WTC11 (cell line): ENCODE results near the gene AKTIP. TPM values are rescaled to one million over a fixed set of nuclear protein-coding genes. Genes with fewer than 3 reads are reported as not detected.

Experiments
- ATAC-seq: fragments of 200-7000 bp; cut with Tn5 transposase; 2 replicates; pipeline ENCODE4 v1.10.0; 2021; ENCODE audit warnings: mild to moderate bottlenecking, moderate library complexity
- CTCF ChIA-PET: fragments of 300-600 bp; sonication (Branson Sonifier 250); formaldehyde crosslinking; loops from one replicate; lab custom pipeline; 2021; ENCODE audit warnings: antibody characterized with exemption; lab: Charles Lee
- POLR2A ChIA-PET: fragments of 350-600 bp; sonication (Branson Sonifier 250); formaldehyde crosslinking; loops from one replicate; lab custom pipeline; 2021; ENCODE audit warnings: antibody characterized with exemption; lab: Charles Lee
- DNase-seq: peaks from one replicate; pipeline ENCODE4 v3.0.0; 2021; ENCODE audit warnings: low spot score
- H3K27ac Mint-ChIP-seq: 2 replicates; pipeline ENCODE4 v1.8.0; 2021; ENCODE audit warnings: mixed read lengths
- H3K27me3 Mint-ChIP-seq: 2 replicates; pipeline ENCODE4 v1.8.0; 2021; ENCODE audit warnings: low read depth, mild to moderate bottlenecking, moderate library complexity, mixed read lengths
- H3K36me3 Mint-ChIP-seq: 2 replicates; pipeline ENCODE4 v1.8.0; 2021; ENCODE audit warnings: mixed read lengths
- H3K4me1 Mint-ChIP-seq: 2 replicates; pipeline ENCODE4 v1.8.0; 2022; ENCODE audit warnings: mixed read lengths
- H3K4me3 Mint-ChIP-seq: 2 replicates; pipeline ENCODE4 v1.8.0; 2021; ENCODE audit warnings: mild to moderate bottlenecking, moderate library complexity, mixed read lengths
- H3K9me3 Mint-ChIP-seq: 2 replicates; pipeline ENCODE4 v1.8.0; 2021; ENCODE audit warnings: mixed read lengths
- CBFB ChIP-seq: sonication (generic); formaldehyde crosslinking; IDR thresholded peaks from 2 replicates; pipeline ENCODE4 v1.8.1; 2022; ENCODE audit warnings: mild to moderate bottlenecking, low read depth, missing genetic modification reagents
- ESRRA ChIP-seq: sonication (generic); formaldehyde crosslinking; IDR thresholded peaks from 2 replicates; pipeline ENCODE4 v1.8.1; 2022; ENCODE audit warnings: mild to moderate bottlenecking, missing genetic modification reagents, borderline replicate concordance
- ETV6 ChIP-seq: sonication (generic); formaldehyde crosslinking; IDR thresholded peaks from 2 replicates; pipeline ENCODE4 v1.8.1; 2022; ENCODE audit warnings: mild to moderate bottlenecking, missing genetic modification reagents
- HMGA2 ChIP-seq: fragments of 250-450 bp; sonication (Bioruptor Pico); IDR thresholded peaks from 2 replicates; pipeline ENCODE4 v1.4.0; 2021; ENCODE audit warnings: mild to moderate bottlenecking, moderate library complexity
- JAZF1 ChIP-seq: fragments of 250-450 bp; sonication (Bioruptor Pico); IDR thresholded peaks from 2 replicates; pipeline ENCODE4 v1.9.0; 2021; ENCODE audit warnings: moderate library complexity, mild to moderate bottlenecking, inconsistent platforms
- NFATC4 ChIP-seq: fragments of 250-450 bp; sonication (Bioruptor Pico); IDR thresholded peaks from 2 replicates; pipeline ENCODE4 v1.9.0; 2021; ENCODE audit warnings: mild to moderate bottlenecking
- ZNF138 ChIP-seq: sonication (generic); formaldehyde crosslinking; conservative IDR thresholded peaks from 2 replicates; pipeline ENCODE4 v1.8.1; 2022; ENCODE audit warnings: mild to moderate bottlenecking, moderate library complexity, missing genetic modification reagents
- ZNF263 ChIP-seq: sonication (generic); formaldehyde crosslinking; IDR thresholded peaks from 2 replicates; pipeline ENCODE4 v1.8.1; 2022; ENCODE audit warnings: low read depth, mild to moderate bottlenecking, moderate library complexity, missing genetic modification reagents
- ZNF396 ChIP-seq: fragments of 250-450 bp; sonication (Bioruptor Pico); IDR thresholded peaks from 2 replicates; pipeline ENCODE4 v1.8.0; 2021; ENCODE audit warnings: mild to moderate bottlenecking, moderate library complexity, borderline replicate concordance
- total RNA-seq: library from RNA; stranded (reverse); gene quantifications from 3 replicates; pipeline ENCODE4 v1.2.3, GENCODE V29; 2021
- TF ChIP-seq, protein P1 (sequence below): fragments of 250-450 bp; sonication (Bioruptor Pico); conservative IDR thresholded peaks from 2 replicates; pipeline ENCODE4 v1.9.0; 2021; ENCODE audit warnings: mild to moderate bottlenecking
- TF ChIP-seq, protein P2 (sequence below): fragments of 250-450 bp; sonication (Bioruptor Pico); IDR thresholded peaks from 2 replicates; pipeline ENCODE4 v1.8.0; 2021; ENCODE audit warnings: mild to moderate bottlenecking
- TF ChIP-seq, protein P3 (sequence below): sonication (generic); formaldehyde crosslinking; IDR thresholded peaks from 2 replicates; pipeline ENCODE4 v1.8.0; 2023; ENCODE audit warnings: missing genetic modification reagents
- TF ChIP-seq, protein P4 (sequence below): sonication (generic); formaldehyde crosslinking; IDR thresholded peaks from 2 replicates; pipeline ENCODE4 v1.8.1; 2023; ENCODE audit warnings: mild to moderate bottlenecking, moderate library complexity, missing genetic modification reagents
- TF ChIP-seq, protein P5 (sequence below): sonication (generic); formaldehyde crosslinking; IDR thresholded peaks from 2 replicates; pipeline ENCODE4 v1.8.1; 2023; ENCODE audit warnings: mild to moderate bottlenecking, missing genetic modification reagents
- TF ChIP-seq, protein P6 (sequence below): fragments of 250-450 bp; sonication (Bioruptor Pico); IDR thresholded peaks from 2 replicates; pipeline ENCODE4 v1.9.0; 2021; ENCODE audit warnings: mild to moderate bottlenecking
- TF ChIP-seq, protein P7 (sequence below): sonication (generic); formaldehyde crosslinking; IDR thresholded peaks from 2 replicates; pipeline ENCODE4 v1.8.0; 2022; ENCODE audit warnings: mild to moderate bottlenecking, missing genetic modification reagents

The AKTIP gene
- total RNA-seq, 1 experiment from 2014 or later: 19.9 TPM

DNA sequence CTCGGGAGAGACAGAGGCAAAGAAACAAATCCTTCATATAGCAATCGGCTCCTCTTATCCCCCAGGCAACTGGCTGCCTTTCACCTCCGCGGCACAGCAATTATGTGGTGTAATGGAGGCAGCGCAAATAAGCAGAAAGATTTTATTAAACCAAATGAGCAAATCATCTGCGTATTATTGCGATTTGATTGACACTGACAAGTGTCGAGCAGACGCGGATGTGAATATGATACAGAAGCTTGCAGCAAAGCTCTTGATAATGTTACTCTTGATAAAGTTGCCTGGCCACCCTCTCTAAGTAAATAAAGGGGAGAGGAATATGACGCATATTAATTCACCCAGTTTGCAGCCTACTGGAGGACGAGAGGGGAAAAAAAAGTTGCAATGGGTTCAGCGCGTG, 26.5 kb upstream of the AKTIP start:
- no peak for ATAC-seq
- CTCF ChIA-PET: interaction anchor here (1.8 kb wide), 1 partner anchor 19 kb away, joined by 7 read pairs; no protein-coding TSS in a partner anchor
- POLR2A ChIA-PET: no interaction called here

More for the DNA sequence above, 26.5 kb upstream of the AKTIP start:
- H3K4me3 Mint-ChIP-seq: no peak overlapping the region
- H3K36me3 Mint-ChIP-seq: no peaks in the 10 kb centered on the region
- H3K4me1 Mint-ChIP-seq: no peaks in the 10 kb centered on the region
- TF ChIP-seq ZNF396: no peak
- TF ChIP-seq, protein P1, sequence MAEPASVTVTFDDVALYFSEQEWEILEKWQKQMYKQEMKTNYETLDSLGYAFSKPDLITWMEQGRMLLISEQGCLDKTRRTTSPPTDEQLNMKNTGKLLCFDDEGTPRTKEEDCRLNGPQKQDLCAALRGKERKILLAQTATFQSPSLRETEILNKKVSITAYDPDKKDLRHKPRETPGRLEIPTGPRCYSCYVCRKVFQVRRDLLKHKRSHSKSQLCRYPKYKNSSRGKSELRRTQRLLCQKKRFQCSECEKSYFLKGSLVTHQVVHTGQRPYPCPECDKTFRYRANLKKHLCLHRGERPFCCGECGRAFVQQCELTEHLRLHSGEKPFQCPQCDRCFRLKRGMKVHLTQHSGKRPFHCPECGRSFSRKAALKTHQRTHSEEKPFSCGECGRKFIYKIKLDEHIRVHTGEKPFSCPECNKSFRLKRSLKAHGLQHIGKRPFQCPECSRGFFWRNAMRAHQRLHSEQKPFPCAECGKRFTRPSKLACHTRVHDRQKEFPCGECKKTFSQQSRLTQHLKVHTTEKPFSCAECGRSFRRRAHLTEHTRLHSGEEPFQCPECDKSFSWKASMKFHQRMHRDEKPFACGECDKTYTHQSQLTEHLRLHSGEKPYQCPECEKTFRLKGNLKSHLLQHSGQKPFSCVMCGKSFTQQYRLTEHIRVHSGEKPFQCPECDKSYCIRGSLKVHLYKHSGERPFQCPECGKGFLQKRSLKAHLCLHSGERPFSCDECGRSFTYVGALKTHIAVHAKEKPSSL (CRISPR knock-in tag): no peak
- TF ChIP-seq JAZF1 (CRISPR knock-in tag): no peak
- TF ChIP-seq ETV6 (CRISPR knock-in tag): no peak
- TF ChIP-seq CBFB (CRISPR knock-in tag): no peak
- TF ChIP-seq, protein P2, sequence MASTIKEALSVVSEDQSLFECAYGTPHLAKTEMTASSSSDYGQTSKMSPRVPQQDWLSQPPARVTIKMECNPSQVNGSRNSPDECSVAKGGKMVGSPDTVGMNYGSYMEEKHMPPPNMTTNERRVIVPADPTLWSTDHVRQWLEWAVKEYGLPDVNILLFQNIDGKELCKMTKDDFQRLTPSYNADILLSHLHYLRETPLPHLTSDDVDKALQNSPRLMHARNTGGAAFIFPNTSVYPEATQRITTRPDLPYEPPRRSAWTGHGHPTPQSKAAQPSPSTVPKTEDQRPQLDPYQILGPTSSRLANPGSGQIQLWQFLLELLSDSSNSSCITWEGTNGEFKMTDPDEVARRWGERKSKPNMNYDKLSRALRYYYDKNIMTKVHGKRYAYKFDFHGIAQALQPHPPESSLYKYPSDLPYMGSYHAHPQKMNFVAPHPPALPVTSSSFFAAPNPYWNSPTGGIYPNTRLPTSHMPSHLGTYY (CRISPR knock-in tag): no peak
- TF ChIP-seq, protein P3, sequence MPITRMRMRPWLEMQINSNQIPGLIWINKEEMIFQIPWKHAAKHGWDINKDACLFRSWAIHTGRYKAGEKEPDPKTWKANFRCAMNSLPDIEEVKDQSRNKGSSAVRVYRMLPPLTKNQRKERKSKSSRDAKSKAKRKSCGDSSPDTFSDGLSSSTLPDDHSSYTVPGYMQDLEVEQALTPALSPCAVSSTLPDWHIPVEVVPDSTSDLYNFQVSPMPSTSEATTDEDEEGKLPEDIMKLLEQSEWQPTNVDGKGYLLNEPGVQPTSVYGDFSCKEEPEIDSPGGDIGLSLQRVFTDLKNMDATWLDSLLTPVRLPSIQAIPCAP: no peak
- TF ChIP-seq, protein P4, sequence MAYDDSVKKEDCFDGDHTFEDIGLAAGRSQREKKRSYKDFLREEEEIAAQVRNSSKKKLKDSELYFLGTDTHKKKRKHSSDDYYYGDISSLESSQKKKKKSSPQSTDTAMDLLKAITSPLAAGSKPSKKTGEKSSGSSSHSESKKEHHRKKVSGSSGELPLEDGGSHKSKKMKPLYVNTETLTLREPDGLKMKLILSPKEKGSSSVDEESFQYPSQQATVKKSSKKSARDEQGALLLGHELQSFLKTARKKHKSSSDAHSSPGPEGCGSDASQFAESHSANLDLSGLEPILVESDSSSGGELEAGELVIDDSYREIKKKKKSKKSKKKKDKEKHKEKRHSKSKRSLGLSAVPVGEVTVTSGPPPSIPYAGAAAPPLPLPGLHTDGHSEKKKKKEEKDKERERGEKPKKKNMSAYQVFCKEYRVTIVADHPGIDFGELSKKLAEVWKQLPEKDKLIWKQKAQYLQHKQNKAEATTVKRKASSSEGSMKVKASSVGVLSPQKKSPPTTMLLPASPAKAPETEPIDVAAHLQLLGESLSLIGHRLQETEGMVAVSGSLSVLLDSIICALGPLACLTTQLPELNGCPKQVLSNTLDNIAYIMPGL (CRISPR knock-in tag): no peak
- TF ChIP-seq, protein P5, sequence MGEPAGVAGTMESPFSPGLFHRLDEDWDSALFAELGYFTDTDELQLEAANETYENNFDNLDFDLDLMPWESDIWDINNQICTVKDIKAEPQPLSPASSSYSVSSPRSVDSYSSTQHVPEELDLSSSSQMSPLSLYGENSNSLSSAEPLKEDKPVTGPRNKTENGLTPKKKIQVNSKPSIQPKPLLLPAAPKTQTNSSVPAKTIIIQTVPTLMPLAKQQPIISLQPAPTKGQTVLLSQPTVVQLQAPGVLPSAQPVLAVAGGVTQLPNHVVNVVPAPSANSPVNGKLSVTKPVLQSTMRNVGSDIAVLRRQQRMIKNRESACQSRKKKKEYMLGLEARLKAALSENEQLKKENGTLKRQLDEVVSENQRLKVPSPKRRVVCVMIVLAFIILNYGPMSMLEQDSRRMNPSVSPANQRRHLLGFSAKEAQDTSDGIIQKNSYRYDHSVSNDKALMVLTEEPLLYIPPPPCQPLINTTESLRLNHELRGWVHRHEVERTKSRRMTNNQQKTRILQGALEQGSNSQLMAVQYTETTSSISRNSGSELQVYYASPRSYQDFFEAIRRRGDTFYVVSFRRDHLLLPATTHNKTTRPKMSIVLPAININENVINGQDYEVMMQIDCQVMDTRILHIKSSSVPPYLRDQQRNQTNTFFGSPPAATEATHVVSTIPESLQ (CRISPR knock-in tag): no peak
- TF ChIP-seq ESRRA (CRISPR knock-in tag): no peak
- TF ChIP-seq ZNF138: no peak
- TF ChIP-seq, protein P6, sequence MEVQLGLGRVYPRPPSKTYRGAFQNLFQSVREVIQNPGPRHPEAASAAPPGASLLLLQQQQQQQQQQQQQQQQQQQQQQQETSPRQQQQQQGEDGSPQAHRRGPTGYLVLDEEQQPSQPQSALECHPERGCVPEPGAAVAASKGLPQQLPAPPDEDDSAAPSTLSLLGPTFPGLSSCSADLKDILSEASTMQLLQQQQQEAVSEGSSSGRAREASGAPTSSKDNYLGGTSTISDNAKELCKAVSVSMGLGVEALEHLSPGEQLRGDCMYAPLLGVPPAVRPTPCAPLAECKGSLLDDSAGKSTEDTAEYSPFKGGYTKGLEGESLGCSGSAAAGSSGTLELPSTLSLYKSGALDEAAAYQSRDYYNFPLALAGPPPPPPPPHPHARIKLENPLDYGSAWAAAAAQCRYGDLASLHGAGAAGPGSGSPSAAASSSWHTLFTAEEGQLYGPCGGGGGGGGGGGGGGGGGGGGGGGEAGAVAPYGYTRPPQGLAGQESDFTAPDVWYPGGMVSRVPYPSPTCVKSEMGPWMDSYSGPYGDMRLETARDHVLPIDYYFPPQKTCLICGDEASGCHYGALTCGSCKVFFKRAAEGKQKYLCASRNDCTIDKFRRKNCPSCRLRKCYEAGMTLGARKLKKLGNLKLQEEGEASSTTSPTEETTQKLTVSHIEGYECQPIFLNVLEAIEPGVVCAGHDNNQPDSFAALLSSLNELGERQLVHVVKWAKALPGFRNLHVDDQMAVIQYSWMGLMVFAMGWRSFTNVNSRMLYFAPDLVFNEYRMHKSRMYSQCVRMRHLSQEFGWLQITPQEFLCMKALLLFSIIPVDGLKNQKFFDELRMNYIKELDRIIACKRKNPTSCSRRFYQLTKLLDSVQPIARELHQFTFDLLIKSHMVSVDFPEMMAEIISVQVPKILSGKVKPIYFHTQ (CRISPR knock-in tag): no peak
- no peak for TF ChIP-seq ZNF263 (CRISPR knock-in tag)
- TF ChIP-seq, protein P7, sequence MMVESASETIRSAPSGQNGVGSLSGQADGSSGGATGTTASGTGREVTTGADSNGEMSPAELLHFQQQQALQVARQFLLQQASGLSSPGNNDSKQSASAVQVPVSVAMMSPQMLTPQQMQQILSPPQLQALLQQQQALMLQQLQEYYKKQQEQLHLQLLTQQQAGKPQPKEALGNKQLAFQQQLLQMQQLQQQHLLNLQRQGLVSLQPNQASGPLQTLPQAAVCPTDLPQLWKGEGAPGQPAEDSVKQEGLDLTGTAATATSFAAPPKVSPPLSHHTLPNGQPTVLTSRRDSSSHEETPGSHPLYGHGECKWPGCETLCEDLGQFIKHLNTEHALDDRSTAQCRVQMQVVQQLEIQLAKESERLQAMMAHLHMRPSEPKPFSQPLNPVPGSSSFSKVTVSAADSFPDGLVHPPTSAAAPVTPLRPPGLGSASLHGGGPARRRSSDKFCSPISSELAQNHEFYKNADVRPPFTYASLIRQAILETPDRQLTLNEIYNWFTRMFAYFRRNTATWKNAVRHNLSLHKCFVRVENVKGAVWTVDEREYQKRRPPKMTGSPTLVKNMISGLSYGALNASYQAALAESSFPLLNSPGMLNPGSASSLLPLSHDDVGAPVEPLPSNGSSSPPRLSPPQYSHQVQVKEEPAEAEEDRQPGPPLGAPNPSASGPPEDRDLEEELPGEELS (CRISPR knock-in tag): no peak
- no peak for TF ChIP-seq HMGA2 (CRISPR knock-in tag)
- TF ChIP-seq NFATC4 (CRISPR knock-in tag): no peak
- H3K27me3 Mint-ChIP-seq: no peaks in the 10 kb centered on the region
- DNase-seq: no peak
- H3K9me3 Mint-ChIP-seq: no peaks in the 10 kb centered on the region
- no peak overlapping the region for H3K27ac Mint-ChIP-seq
